HG03097 (cell line): ENCODE results near the gene GPATCH8.
A peak's percentile ranks its signal among the peaks of the same experiment; 100 is the strongest.
"Not testable (repeated sequence)": the region's sequence is repeated elsewhere in the genome, so short reads cannot be mapped to it uniquely, and the experiment has no call there.

ENCODE experiments used
- ATAC-seq: cut with Tn5 transposase; IDR thresholded peaks from one replicate; pipeline ENCODE4 v1.9.1; 2021; ENCODE audit not compliant: unreplicated experiment, low FRiP score

GPATCH8 gene

GRCh38 chr17:44503147-44504029, at the start of gene GPATCH8:
Gene GPATCH8, minus strand, starts transcription at chr17:44503406. Its CDS starts 36 bp downstream, at chr17:44503370.
- ATAC-seq: peak; percentile 86

DNA sequence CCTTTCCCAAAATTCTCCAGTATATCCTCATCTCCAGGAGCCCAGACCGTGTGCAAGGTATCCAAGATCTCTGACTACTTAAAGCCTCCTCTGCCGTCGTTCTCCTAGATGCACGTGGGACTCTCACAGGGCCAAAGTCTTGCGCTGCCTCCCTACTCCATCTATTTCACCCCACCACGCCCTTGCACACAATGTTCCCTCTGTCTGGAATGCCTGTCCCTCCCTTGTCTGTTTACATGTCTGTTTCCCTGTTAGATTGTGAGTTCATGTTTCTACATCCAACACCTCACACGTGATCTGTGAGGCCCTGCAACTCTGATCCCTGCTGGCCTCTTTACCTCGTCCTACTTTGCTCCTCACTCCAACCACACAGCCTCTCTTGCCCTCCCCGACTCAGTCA, 49.2 kb upstream of the GPATCH8 start:
- no peak for ATAC-seq

DNA sequence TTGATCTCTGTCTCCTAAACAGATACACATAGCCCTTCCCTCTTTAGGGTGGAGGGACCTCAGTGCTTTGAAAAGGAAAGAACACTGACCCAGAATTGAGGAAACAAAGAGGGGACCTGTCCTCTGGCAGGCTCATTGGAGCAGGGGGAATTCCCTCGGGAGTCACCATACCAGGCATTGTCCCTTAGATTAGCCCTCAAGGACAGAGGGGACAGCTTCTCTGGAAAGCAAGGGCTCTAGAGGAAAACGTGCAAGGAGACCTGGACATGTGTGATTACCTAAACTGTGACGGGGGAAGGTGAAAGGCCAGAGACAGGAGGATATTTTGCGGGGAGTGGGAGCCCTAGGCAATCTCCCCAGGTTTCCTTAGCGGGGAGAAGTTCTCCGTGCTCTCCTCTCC, 46.5 kb upstream of the GPATCH8 start:
- ATAC-seq: no peak

GRCh38 chr17:44548376-44549230, 45.4 kb upstream of the GPATCH8 start:
- no peak for ATAC-seq

DNA sequence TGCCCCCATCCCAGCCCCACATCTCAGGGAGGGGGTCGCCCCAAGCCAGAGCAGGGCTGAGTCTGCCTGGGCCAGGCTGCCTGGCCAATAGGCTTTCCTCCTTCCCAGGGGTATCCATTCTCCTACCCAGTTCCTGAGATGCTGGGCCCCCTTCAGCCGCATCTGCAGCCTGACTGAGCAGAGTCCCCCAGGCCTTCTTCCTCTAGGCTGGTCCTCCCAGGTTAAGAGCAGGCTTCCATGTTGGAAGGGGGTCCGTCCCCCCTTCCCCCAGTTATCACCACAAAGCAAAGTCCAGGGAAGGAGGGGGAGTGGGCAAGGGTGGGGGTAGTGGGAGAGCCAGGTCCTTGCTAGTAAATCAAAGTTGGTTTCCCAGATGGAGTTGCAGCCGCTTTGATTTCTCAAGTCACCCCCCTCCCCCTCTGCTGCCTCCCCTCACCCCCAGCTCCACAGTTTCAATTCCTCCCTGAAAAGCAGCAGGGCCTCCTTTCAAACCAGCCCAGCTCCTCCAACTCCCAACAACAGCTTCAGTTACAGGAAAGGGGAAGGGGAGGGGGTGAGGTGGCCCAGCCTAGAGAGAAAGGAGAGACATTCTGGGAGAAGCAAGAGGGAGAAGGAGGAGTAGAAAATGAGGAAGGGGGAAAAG, 44.5 kb upstream of the GPATCH8 start:
- ATAC-seq: no peak

GRCh38 chr17:44546671-44547606, 43.7 kb upstream of the GPATCH8 start:
- ATAC-seq: no peak

- no peak for ATAC-seq
Observed at GRCh38 chr17:44543905-44544523, 40.8 kb upstream of the GPATCH8 start.

DNA sequence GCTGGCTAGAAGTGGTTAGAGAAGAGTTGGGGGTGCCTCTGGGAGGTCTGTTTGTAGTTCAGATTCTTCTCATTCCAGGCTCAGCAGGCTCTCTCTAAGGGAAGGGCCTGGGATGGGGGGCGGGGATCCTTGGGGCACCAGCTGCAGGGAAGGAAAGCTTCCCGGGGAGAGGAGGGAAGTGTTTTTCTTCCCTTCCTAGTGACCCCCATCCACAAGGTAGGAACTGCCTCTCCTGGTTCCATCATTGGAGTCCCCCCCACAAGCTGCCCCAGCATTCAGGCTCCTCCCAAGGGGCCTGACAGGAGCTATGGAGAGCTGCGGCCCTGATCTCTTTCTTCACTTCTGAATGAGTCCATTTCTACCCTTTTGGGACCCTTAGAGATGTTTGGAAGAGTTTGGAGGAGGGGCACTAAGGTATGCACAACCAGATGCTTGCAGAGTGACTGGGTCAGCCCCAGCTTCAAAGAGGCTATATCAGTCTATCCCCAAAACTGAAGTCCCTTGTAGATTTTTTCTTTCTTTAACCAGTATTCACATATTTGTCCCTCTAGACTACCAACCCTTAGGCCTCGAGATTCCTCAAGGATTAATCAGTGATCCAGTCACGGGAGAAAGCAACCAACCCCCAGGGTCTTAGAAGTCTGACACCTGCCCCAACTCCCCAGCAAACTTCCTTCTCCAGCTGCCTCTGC, 40.2 kb upstream of the GPATCH8 start:
- ATAC-seq: no peak

DNA sequence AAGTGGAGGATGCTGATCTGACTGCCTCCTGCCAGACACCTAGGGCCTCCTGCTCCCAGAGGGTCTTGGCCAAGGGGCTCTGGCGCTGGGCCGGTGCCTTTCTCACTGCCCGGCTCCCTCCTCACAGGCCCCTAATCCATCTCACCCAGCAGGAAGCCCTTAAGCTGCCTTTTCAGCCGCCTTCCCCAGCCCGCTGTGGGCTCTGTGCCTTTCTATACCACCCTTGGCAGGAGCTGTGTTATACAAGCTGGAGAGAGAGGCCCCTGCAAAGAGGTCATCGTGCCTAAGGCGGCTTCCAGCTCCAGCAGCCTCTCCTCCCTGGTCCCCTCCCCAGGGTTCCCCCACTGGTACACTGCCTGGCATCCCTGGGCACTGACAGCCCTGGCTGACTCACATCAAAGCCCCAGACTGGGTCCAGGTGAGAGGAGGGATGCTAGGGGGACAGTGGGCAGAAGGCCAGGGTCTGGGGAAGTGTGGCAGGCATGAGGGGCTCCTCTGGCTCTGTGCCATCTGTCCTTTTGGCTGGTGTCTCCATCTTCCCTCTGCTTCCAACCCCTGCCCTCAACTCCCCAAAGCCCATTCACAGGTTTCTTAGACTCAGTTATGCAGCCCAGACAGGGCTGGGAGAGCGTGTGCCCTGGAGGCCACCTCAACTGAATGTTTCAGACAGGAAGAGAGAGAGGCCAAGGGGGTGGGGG, 38.8 kb upstream of the GPATCH8 start:
- ATAC-seq: no peak

- no peak for ATAC-seq
Observed at GRCh38 chr17:44540246-44541084, 37.3 kb upstream of the GPATCH8 start.

- no peak for ATAC-seq
Observed at GRCh38 chr17:44539673-44540072, 36.5 kb upstream of the GPATCH8 start.

DNA sequence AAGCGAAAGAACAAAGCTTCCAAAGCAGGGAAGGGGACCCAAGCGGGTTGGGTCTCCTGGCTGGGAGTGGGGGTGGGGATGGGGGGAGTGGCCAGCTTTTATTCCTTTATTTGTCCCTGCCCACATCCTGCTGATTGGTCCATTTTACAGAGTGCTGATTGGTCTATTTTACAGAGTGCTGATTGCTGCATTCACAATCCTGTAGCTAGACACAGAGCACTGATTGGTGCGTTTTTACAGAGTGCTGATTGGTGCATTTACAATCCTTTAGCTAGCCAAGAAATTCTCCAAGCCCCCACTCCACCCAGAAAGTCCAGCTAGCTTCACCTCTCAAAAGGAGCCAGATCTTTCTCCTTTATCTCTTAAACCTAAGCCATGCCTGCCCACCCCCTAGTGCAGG, 34.7 kb upstream of the GPATCH8 start:
- not testable (repeated sequence) for ATAC-seq

DNA sequence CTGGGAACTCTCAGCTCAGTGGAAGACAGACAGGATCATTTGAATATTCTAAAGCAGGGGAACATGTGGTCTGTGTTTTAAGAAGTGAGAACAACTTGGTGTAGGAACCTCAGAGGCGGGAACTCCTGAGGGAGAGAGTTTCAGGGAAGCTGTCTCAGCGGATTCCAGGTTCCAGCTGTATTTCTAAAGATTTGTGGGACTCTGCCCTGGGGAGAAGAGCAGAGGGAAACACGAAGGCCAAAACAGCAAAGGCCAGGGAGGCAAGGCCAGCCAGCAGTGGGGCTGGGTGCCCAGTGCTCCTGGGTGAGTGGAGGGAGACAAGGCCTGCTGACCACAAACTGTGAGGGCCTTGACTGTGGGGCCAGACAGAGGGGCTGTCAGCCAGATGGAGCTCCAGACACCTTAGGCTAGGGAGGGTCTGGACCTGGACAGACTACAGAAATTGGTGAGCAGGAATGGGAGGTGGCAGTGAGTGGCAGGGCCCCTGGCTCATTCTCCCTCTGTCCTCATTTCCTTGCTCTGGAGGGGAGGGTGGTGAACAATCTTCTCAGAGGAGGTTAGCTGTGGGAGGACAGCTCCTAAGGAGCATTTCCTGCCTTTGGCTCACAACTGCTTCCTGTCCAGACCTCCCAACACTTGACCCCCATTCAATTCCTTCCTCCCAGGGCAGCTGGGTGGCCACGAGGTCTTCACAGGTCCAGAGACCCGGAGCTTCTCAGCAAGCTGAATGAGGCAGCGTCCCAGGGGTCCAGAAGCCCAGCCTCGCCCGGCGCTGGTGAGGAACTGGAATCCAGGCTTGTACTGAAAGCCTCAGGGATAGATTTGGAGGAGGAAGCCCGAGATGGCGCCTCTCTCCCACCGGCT, 33.1 kb upstream of the GPATCH8 start:
- ATAC-seq: no peak

- no peak for ATAC-seq
Observed at GRCh38 chr17:44533533-44534246, 30.5 kb upstream of the GPATCH8 start.

DNA sequence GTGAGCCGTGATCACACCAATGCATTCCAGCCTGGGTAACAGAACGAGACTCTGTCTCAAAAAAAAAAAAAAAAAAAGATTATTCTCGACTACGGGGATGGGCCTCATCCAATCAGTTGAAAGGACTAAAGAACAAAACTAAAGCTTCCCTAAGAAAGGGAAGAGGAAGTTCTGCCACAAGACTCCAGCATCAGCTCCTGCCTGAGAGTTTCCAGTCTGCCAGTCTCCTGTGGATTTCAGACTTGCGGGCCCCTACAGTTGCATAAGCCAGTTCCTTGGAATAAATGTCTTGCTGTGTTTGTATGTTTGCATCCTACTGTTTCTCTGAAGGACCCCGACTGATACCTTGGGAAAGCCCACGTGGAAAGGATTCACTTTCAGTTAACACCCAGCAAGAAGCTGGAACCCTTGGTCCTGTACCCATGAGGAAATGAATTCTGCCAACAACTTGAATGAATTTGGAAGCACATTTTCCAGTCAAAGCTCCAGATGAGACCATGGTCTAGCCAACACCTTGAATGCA, 27.8 kb upstream of the GPATCH8 start:
- ATAC-seq: no peak

DNA sequence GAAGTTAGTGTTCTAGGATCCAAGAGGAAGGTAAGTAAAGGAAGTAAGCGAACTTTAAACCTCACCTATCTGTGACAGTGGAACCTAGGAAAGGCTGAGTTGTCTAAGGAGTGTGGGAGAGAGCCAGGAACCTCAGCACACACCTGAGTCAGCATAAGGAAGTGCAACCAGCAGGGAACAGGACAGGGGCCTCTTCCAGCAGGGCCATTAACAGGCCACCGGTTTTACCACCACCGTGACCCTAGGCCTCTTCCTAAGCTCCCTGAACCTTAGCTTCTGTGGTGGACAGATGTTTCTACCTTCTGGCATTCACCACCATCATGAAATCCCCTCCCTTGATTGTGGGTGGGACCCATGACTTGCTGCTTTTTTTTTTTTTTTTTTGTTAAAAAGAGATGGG, 26.7 kb upstream of the GPATCH8 start:
- no peak for ATAC-seq
